GM18511 (cell line): ENCODE measurements around the gene SYNPO2.

Experiments
- ATAC-seq: cut with Tn5 transposase; IDR thresholded peaks from one replicate; pipeline ENCODE4 v1.9.1; 2021; ENCODE audit warnings: mild to moderate bottlenecking, moderate library complexity; ENCODE audit not compliant: unreplicated experiment

Gene SYNPO2

GRCh38 chr4:118881512-118882146 is 7.0 kb upstream of the SYNPO2 start:
- no peak for ATAC-seq

GRCh38 chr4:118883861-118884260 is 4.8 kb upstream of the SYNPO2 start:
- ATAC-seq = no peak

- no peak for ATAC-seq
Measured at GRCh38 chr4:118884716-118885115, 3.9 kb upstream of the SYNPO2 start.

DNA sequence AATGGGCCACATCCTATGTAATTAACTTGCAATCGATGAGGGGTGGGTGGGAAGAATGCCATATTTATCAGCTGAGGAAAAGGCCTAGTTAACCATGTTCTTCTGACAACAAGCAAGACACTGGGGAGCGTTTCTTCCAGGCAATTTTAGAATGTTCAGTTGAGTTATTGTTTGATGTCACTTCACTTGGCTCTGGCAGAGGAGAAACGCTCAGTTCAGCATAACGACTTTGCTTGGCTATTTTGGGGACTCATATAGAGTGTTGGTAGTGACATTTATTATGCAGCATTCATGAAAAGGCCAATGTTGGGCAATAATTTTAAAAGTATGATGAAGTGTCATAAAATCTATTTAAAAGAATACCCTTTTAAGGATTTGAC is 648 bp downstream of the SYNPO2 start:
- ATAC-seq = no peak

- no peak for ATAC-seq
Measured at GRCh38 chr4:118894034-118894433, 5.4 kb downstream of the SYNPO2 start.

DNA sequence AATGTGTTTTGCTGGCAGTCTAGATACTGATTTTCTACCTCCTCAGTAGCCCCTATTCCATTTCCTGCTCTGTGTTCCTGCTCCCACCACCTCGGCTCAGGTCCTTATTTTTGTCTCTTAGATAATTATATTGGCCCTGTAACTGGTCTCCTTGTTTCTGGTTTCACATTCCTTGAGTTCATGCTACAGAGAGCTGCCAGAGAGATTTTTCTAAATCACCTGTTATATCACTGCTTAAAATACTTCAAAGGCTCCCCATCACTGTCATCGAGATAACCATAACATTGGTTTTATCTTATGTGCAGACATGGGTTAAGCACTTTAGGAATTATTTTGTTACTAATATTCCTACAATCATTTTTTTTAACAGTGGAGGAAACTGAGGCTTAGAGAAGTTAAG is 9.6 kb downstream of the SYNPO2 start:
- ATAC-seq = no peak

DNA sequence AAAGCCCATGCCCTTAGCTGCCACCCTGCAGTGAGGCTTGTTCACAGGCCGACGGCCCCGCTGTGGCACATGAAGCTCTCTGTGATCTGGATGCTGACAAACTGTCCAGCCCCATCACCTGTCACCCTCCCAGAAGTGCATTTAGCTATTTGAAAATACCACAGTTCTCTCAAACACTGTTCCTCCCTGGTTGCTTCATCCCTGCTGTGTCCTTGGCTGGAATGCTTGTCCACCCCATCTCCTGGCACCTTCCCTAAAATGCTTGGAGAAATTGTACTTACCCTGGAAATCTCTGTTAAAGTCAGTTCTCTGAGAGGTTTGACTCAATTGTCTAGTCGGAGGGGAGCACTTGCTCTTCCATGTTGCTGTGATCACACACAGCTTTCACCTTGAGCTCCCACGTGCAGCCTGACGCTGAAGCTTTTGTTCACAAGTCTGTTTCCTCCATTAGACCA is 10.1 kb downstream of the SYNPO2 start:
- no peak for ATAC-seq

DNA sequence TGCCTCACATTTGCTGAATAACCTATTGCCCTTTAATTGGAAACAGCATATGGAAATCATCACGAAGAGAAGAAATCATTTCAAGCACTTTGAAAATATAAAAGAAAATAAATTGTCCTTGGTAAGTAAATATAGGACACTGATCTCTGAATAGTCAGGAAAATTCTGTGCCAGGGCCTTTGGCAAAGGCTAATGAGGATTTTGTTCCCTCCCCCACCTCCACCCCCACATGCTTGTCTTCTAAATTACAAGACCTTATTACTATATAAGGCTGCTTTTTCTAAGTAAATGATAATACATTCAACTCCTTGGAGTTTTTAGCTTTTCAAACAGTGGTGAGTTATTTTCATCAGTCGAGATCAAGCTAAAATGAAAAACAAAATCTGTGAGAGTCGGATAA is 15.8 kb downstream of the SYNPO2 start:
- ATAC-seq = no peak

- no peak for ATAC-seq
Measured at GRCh38 chr4:118904935-118905334, 16.3 kb downstream of the SYNPO2 start.

DNA sequence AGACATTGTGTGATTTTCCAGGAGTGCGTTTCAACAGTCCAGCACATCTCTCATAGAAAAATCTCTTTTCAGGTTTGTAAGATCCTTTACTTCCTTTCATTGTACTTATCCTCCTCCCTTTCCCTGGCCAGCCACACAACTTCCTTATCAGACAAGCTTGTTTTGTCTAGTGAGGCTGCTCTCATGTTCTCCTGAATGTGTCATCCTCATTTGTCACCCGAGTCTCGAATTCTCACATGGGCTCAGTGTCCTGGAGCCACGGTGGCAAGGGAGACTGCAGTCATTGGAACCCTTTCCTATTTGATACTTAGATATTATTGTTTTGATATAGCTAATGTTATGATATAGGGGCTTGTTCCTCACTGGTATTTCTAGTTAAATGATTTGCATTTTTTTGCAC is 16.9 kb downstream of the SYNPO2 start:
- ATAC-seq = no peak

GRCh38 chr4:118909173-118909956 is 20.7 kb downstream of the SYNPO2 start:
- ATAC-seq = no peak

DNA sequence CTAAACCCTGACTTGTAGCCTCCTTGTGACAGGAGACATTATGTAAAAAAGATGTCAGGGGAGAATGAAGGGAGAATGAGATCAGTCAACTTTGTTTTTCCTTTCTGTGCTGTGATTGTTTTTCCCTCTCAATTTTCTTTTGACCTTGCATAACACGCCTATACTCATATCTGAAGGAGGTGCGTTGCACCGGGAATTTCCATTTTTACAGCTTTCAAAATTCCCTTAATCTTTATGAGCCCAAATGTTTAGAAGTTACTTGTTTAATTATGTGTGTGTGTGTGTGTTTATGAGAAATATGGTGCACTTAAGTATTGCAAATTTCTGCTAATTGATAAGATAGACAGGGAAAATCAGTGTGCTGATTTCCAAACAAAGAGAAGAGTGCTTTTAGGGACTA is 21.6 kb downstream of the SYNPO2 start:
- ATAC-seq = no peak

GRCh38 chr4:118911238-118911703 is 22.6 kb downstream of the SYNPO2 start:
- ATAC-seq = no peak

- no peak for ATAC-seq
Measured at GRCh38 chr4:118915468-118915867, 26.8 kb downstream of the SYNPO2 start.

- ATAC-seq = no peak
Measured at GRCh38 chr4:118916691-118917289, 28.1 kb downstream of the SYNPO2 start.

DNA sequence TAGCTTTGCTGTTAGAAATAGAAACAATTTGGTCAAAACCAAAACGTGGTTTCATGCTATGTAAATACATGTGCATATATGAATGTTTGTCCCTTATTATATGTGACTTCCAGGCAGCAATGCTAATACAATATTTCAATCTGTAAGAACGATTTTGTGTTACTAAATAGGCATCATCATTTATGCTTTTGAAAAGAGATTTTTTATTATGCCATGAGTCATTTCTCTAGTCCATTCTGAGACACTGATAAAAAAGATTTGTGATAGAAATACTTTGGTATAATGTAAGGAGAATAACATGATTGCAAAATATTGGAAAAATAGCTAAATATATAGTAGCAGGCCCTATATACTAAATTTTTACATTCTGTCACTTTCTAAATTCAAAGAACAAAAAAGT is 28.9 kb downstream of the SYNPO2 start:
- no peak for ATAC-seq

GRCh38 chr4:118918388-118918787 is 29.7 kb downstream of the SYNPO2 start:
- no peak for ATAC-seq

GRCh38 chr4:118920247-118920646 is 31.6 kb downstream of the SYNPO2 start:
- ATAC-seq = no peak

DNA sequence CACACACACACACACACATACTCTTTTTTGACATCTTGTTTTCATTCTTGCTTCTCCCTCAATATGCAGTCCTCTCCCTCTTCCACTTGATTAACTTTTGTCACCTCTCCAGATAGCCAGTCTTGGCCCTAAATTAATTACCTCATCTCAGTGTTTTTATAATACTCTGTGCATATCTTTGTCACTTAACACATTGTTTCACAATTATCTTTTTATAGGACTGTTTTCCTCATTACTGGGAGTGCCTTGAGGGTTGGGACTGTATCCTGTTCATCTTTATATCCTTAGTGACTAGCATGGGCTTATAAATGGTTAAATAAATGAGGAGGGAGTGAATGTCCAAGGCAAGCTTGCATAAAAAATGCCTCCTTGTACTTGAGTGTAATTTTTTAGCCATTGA is 33.1 kb downstream of the SYNPO2 start:
- ATAC-seq = no peak

GRCh38 chr4:118923891-118924290 is 35.2 kb downstream of the SYNPO2 start:
- ATAC-seq = no peak

DNA sequence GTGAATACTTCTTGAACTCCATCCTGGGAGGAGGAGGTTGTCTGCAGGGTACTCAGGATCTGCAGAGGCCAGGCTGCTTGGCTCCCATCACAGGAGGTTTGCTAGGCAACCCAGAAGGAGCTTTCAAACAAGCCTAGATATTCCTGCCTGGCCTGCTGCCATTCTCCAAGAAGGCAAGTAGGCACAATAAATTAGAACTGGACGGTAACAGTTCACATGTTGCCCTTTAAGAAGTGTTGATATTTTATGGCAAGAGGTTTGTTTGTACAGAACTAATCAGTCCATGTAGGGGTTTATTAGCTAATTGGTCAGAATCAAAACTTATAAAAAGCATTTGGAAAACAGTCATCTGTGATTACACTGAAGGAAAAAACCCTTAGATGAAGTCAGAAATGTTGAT is 39.3 kb downstream of the SYNPO2 start:
- ATAC-seq = no peak

GRCh38 chr4:118930255-118930654 is 41.6 kb downstream of the SYNPO2 start:
- no peak for ATAC-seq
